B cell (primary cell): ENCODE data around the gene PIP4K2C. TPM values are rescaled to one million over a fixed set of nuclear protein-coding genes. Genes with fewer than 3 reads are reported as not detected.

Experiments
- ATAC-seq: fragments of 200-7000 bp; cut with Tn5 transposase; one replicate; pipeline ENCODE4 v1.10.0; 2021; ENCODE audit warnings: low read depth, mild to moderate bottlenecking, moderate number of reproducible peaks, moderate library complexity
- CTCF ChIA-PET: fragments of 350-600 bp; sonication (Branson Sonifier 250); formaldehyde crosslinking; loops from one replicate; lab custom pipeline; 2021; ENCODE audit warnings: antibody characterized with exemption, inconsistent platforms; lab: Charles Lee
- POLR2A ChIA-PET: fragments of 350-600 bp; sonication (Branson Sonifier 250); formaldehyde crosslinking; loops from one replicate; lab custom pipeline; 2021; ENCODE audit warnings: antibody characterized with exemption; lab: Charles Lee
- DNase-seq: peaks from one replicate; pipeline ENCODE4 v3.0.0; 2013
- H2AFZ ChIP-seq: 2 replicates; pipeline ENCODE4 v1.6.1; 2012; ENCODE audit warnings: mild to moderate bottlenecking, low read depth, low read length; ENCODE audit not compliant: insufficient read depth, poor library complexity, severe bottlenecking
- H3K27ac ChIP-seq, 2 donors: 1 replicate in 1 of 2; 2 replicates in 1 of 2; pipeline ENCODE4 v1.5.1; 2012 to 2013; ENCODE audit warnings: low read length in 2 of 2, mild to moderate bottlenecking in 2 of 2, moderate library complexity in 1 of 2
- H3K27me3 ChIP-seq, 4 experiments: fragments of 200-600 bp in 1 of 4; sonication (generic) in 1 of 4; replicated peaks in 1 of 4; 1 replicate in 2 of 4; 2 replicates in 2 of 4; pipeline versions ENCODE4 v1.6.1 to v1.7.0; 2013 to 2016; ENCODE audit warnings: low read length in 3 of 4, mild to moderate bottlenecking in 2 of 4, mixed read lengths in 1 of 4, moderate library complexity in 1 of 4; ENCODE audit not compliant: insufficient read depth in 4 of 4, control insufficient read depth in 3 of 4; ENCODE audit errors: control extremely low read depth in 1 of 4
- H3K36me3 ChIP-seq, 2 experiments: replicated peaks in 1 of 2; 1 replicate in 1 of 2; 2 replicates in 1 of 2; pipeline versions ENCODE4 v1.6.1 to v1.7.1; 2013; ENCODE audit warnings: low read length in 1 of 2; ENCODE audit not compliant: insufficient read depth in 2 of 2, control insufficient read depth in 1 of 2; ENCODE audit errors: control extremely low read depth in 1 of 2, extremely low read depth in 1 of 2
- H3K4me1 ChIP-seq, 2 donors: fragments of 200-600 bp in 1 of 2; sonication (generic) in 1 of 2; 1 replicate in 1 of 2; 2 replicates in 1 of 2; pipeline versions ENCODE4 v1.5.1 to v1.6.1; 2013 to 2017; ENCODE audit warnings: low read length in 2 of 2; ENCODE audit not compliant: control insufficient read depth in 2 of 2, insufficient read depth in 2 of 2
- H3K4me2 ChIP-seq: replicated peaks from 2 replicates; pipeline ENCODE3; 2012; ENCODE audit warnings: mild to moderate bottlenecking, low read depth, low read length; ENCODE audit not compliant: poor library complexity, severe bottlenecking
- H3K4me3 ChIP-seq, 5 experiments: fragments of 200-600 bp in 1 of 5; sonication (generic) in 1 of 5; 1 replicate in 3 of 5; 2 replicates in 2 of 5; pipeline versions ENCODE4 v1.5.1 to v1.7.0; 2011 to 2016; ENCODE audit warnings: low read length in 4 of 5, mild to moderate bottlenecking in 4 of 5, low read depth in 2 of 5, control low read depth in 1 of 5, moderate library complexity in 1 of 5; ENCODE audit not compliant: insufficient read depth in 1 of 5; ENCODE audit errors: control extremely low read depth in 1 of 5, extremely low read depth in 1 of 5
- H3K79me2 ChIP-seq: fragments of 200-600 bp; sonication (generic); one replicate; pipeline ENCODE4 v1.6.0; 2016; ENCODE audit warnings: low read length; ENCODE audit not compliant: control insufficient read depth, insufficient read depth
- H3K9ac ChIP-seq: fragments of 200-600 bp; sonication (generic); 2 replicates; pipeline ENCODE4 v1.6.1; 2017; ENCODE audit warnings: mild to moderate bottlenecking, low read length, moderate library complexity
- H3K9me3 ChIP-seq, 3 donors: one replicate each; pipeline versions ENCODE4 v1.6.1 to v1.7.1; 2013; ENCODE audit warnings: low read length in 2 of 3; ENCODE audit not compliant: control insufficient read depth in 2 of 3, insufficient read depth in 1 of 3; ENCODE audit errors: control extremely low read depth in 1 of 3
- H4K20me1 ChIP-seq: 2 replicates; pipeline ENCODE4 v1.6.0; 2012; ENCODE audit warnings: mild to moderate bottlenecking, low read length; ENCODE audit not compliant: insufficient read depth, control insufficient read depth, poor library complexity, severe bottlenecking
- H3K27ac Mint-ChIP-seq: one replicate; pipeline ENCODE4 v1.8.0; 2021; ENCODE audit warnings: mixed read lengths
- H3K27me3 Mint-ChIP-seq: one replicate; pipeline ENCODE4 v1.8.0; 2021; ENCODE audit warnings: mixed read lengths
- H3K4me1 Mint-ChIP-seq: one replicate; pipeline ENCODE4 v1.8.0; 2021; ENCODE audit warnings: mixed read lengths
- H3K4me3 Mint-ChIP-seq: one replicate; pipeline ENCODE4 v1.8.0; 2021; ENCODE audit warnings: mixed read lengths
- H3K9me3 Mint-ChIP-seq: one replicate; pipeline ENCODE4 v1.8.0; 2022; ENCODE audit warnings: mixed read lengths; ENCODE audit not compliant: insufficient read depth
- EZH2 ChIP-seq: IDR thresholded peaks from 2 replicates; pipeline ENCODE4 v1.6.1; 2012; ENCODE audit warnings: borderline replicate concordance, low read depth, mild to moderate bottlenecking, moderate library complexity, low read length; ENCODE audit not compliant: insufficient read depth, poor library complexity, severe bottlenecking
- WGBS: methylation state at CpG from one replicate; pipeline ENCODE4 v1.1.5; 2013; ENCODE audit warnings: missing lambda C conversion rate; ENCODE audit not compliant: insufficient coverage; 5-methylcytosine and 5-hydroxymethylcytosine counted together
- intact Hi-C: fragments of 100-400 bp; cut with micrococcal nuclease; formaldehyde crosslinking; loops from one replicate; pipeline ENCODE4 v1.10.0; 2022
- polyA plus RNA-seq: library from polyadenylated mRNA; depleted of rRNA; stranded (reverse); fragments of >200 nt; gene quantifications from 2 replicates; pipeline ENCODE4 v1.2.3, GENCODE V29; 2012
- total RNA-seq, 2 donors: library from RNA; stranded (reverse); fragments of 120-200 nt in 1 of 2; gene quantifications; 1 replicate in 1 of 2; 2 replicates in 1 of 2; pipeline versions ENCODE4 v1.2.3 to v1.2.4, GENCODE V29; 2013 to 2022
- TF ChIP-seq, protein P1 (sequence below): fragments of 200-600 bp; IDR thresholded peaks from one replicate; pipeline ENCODE4 v1.8.0; 2022; ENCODE audit warnings: antibody characterized with exemption, mild to moderate bottlenecking

PIP4K2C gene
- total and polyA plus RNA-seq, 2 donors (not counting 1 experiment from before 2014, with no cell fraction given) = 20.1 to 21.3 TPM

DNA sequence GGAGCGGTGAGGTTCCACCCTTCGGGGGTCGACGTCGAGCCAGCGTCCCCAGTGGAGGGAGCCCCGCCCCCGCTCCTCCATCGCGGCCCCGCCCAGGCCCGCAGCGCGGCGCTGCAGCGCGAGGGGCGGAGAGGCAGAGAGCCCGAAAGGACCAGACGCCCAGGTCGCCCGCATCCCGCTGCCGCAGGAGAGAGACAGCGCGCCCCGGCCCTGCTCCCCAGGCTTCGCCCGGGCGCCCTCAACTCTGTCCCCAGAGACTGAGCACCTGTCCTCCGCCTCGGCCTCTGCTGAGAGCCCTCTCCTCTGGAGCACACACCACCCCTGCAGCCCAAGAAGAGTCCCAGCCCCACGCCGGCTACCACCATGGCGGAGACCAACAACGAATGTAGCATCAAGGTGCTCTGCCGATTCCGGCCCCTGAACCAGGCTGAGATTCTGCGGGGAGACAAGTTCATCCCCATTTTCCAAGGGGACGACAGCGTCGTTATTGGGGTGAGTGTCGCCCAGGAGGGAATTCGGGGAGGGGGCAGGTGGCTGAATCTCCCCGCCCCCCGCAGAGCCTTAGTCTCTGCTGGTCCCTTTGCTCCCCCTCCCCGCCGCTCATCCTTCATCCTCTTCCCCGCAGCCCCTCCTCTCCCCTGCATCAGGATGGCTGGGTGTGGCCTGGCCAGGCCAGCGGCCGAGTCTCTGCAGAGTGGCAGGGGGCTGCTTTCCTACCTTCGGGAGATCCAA, 40.9 kb upstream of the PIP4K2C start, which contains the start of gene KIF5A:
TSS of gene KIF5A (plus strand) at position 136 of the 732 bp plus-strand sequence. CDS start at position 364, 228 bp downstream.
- intact Hi-C loops = no loop called here
- WGBS = 6% methylated on average over 45 of the region's 52 CpGs
- ChIA-PET POLR2A (no interaction called here), CTCF (no interaction called here)
- Mint-ChIP-seq H3K4me3 (peak within 1 kb of the TSS; percentile 76), H3K4me1 (peaks cover 40% of the 10 kb centered on the region), H3K27me3 (peaks cover 32% of the 10 kb centered on the region), H3K9me3 (no peaks in the 10 kb centered on the region), H3K27ac (peak within 1 kb of the TSS; percentile 2)
- no peak within 1 kb of the TSS for H3K27ac ChIP-seq
- H2AFZ ChIP-seq = peak within 1 kb of the TSS; percentile 84
- H3K79me2 ChIP-seq = peaks cover 19% of the 10 kb centered on the region
- peak within 1 kb of the TSS in 4 of 5 experiments; percentile 33 to 66 (median 50) for H3K4me3 ChIP-seq
- peak within 1 kb of the TSS; percentile 60 for H3K9ac ChIP-seq
- ATAC-seq (peak; percentile 34), DNase-seq (peak; percentile 61)
- H4K20me1 ChIP-seq = no peaks in the 10 kb centered on the region
- TF ChIP-seq EZH2 = no peak
- TF ChIP-seq, protein P1, sequence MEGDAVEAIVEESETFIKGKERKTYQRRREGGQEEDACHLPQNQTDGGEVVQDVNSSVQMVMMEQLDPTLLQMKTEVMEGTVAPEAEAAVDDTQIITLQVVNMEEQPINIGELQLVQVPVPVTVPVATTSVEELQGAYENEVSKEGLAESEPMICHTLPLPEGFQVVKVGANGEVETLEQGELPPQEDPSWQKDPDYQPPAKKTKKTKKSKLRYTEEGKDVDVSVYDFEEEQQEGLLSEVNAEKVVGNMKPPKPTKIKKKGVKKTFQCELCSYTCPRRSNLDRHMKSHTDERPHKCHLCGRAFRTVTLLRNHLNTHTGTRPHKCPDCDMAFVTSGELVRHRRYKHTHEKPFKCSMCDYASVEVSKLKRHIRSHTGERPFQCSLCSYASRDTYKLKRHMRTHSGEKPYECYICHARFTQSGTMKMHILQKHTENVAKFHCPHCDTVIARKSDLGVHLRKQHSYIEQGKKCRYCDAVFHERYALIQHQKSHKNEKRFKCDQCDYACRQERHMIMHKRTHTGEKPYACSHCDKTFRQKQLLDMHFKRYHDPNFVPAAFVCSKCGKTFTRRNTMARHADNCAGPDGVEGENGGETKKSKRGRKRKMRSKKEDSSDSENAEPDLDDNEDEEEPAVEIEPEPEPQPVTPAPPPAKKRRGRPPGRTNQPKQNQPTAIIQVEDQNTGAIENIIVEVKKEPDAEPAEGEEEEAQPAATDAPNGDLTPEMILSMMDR = no peak
- H3K36me3 ChIP-seq = no peaks in the 10 kb centered on the region
- H3K9me3 ChIP-seq = peaks cover 0 to 4% (median 0%) of the 10 kb centered on the region in 3 donors
- peaks cover 18 to 27% of the 10 kb centered on the region in 2 donors for H3K4me1 ChIP-seq
- H3K27me3 ChIP-seq = peaks cover 0 to 32% (median 10%) of the 10 kb centered on the region in 4 experiments
- H3K4me2 ChIP-seq = peak within 1 kb of the TSS; percentile 89
